ENCODE measurements around the gene TREM2. TPM values are rescaled to one million over a fixed set of nuclear protein-coding genes. Genes with fewer than 3 reads are reported as not detected.
A peak's percentile ranks its signal among the peaks of the same experiment; 100 is the strongest.

TREM2 gene
- polyA plus RNA-seq, 4 donors: 0.16 to 0.81 (median 0.21) TPM; not detected in 1

DNA sequence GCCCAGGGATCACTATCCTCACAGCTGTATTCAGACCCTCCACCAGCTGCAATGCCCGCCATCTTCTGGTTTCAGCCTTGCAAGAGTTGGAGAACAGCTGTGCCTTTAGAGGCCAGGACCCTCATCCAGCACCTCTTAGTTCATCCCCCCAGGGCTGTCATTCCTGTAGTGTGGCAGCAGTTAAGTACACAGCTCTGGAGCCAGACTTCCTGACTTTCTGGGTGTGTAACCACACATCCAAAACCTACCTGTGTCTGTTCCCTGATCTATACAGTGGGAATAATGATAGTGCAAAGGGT lies 452 bp upstream of the TREM2 start:
- DNase-seq (no peak), FAIRE-seq (no peak)
- 86 to 94% (median 89%) methylated on average over 1 of the region's 1 CpG for WGBS, 3 donors
- Histone ChIP-seq H3K9me3 (ENCODE audit: control insufficient read depth in 2 of 2, insufficient read depth in 1 of 2, low read depth in 1 of 2, low read length in 1 of 2) (no peaks in the 10 kb centered on the region), H3K4me1 (ENCODE audit: control insufficient read depth in 3 of 3, insufficient read depth in 2 of 3, low read depth in 1 of 3, low read length in 2 of 3) (no peaks in the 10 kb centered on the region), H3K27ac (ENCODE audit: low read depth in 1 of 3, low read length in 2 of 3) (no peak overlapping the region), H3K27me3 (ENCODE audit: control insufficient read depth in 3 of 3, insufficient read depth in 3 of 3, low read length in 3 of 3) (peaks cover 0 to 3% (median 0%) of the 10 kb centered on the region in 3 donors), H3K4me3 (ENCODE audit: low read depth in 1 of 3, low read length in 3 of 3) (no peak overlapping the region), H3K36me3 (ENCODE audit: control insufficient read depth in 3 of 3, insufficient read depth in 2 of 3, low read depth in 1 of 3, low read length in 3 of 3) (no peaks in the 10 kb centered on the region)

DNA sequence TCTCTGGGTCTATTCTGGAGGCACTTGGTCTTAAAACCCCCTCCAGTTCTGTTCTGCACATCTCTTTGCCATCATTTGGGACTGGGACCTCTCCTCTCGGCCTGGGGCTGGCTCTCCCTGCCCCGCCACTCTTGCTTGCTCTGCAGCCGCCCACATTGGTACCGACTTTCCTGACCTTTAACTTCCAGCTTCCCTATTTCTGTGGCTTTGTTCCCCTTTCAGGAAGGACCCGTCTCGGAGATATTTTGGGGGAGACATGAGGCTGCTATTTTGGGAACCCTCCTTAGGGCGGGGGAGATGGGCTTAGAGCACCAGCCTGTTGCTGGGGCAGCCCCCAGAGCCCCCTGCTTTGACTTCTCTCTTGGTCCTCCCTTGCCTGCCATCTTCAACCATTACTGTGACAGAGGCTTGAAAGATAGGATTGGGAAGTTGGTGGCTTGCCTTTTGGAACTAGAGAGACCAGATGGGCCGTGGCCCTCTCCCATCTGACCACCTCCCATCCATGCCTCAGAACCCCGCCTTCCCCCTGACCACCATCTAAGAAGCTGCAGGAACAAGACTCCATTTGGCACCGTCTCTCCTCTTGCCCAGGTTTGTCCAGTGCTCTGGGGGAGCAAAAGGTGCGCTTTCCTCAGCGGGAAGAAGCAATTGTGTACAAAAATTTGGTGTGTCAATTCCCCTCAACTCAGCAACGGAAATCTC lies 914 bp downstream of the TREM2 start:
- H3K27ac ChIP-seq (ENCODE audit: low read depth in 1 of 3, low read length in 2 of 3): no peak overlapping the region
- DNase-seq (no peak), FAIRE-seq (no peak)
- H3K27me3 ChIP-seq (ENCODE audit: control insufficient read depth in 3 of 3, insufficient read depth in 3 of 3, low read length in 3 of 3): no peaks in the 10 kb centered on the region
- no peaks in the 10 kb centered on the region for H3K36me3 ChIP-seq (ENCODE audit: control insufficient read depth in 3 of 3, insufficient read depth in 2 of 3, low read depth in 1 of 3, low read length in 3 of 3)
- H3K4me1 ChIP-seq (ENCODE audit: control insufficient read depth in 3 of 3, insufficient read depth in 2 of 3, low read depth in 1 of 3, low read length in 2 of 3): no peaks in the 10 kb centered on the region
- WGBS, 3 donors: 62 to 75% (median 62%) methylated on average over 13 of the region's 13 CpGs
- H3K4me3 ChIP-seq (ENCODE audit: low read depth in 1 of 3, low read length in 3 of 3): no peak overlapping the region
- no peaks in the 10 kb centered on the region for H3K9me3 ChIP-seq (ENCODE audit: control insufficient read depth in 2 of 2, insufficient read depth in 1 of 2, low read depth in 1 of 2, low read length in 1 of 2)

DNA sequence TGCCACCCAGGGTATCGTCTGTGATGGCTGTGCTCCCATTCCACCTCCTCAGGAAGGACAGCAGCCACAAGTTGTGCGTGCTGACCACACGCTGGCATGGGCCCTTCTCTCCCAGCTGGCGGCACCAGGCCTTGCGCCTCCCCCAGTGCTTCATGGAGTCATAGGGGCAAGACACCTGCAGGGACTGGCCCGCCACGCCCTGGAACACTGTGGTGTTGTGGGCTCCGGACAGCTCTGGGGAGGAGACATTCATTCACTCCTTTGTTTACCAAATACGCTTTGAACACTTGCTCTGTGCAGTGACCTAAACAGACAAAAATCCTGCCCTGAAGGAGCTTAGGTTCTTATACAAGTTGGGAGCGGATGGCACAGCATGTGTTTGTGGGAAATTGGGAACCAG lies 1.5 kb downstream of the TREM2 start:
- H3K36me3 ChIP-seq (ENCODE audit: control insufficient read depth in 3 of 3, insufficient read depth in 2 of 3, low read depth in 1 of 3, low read length in 3 of 3): no peaks in the 10 kb centered on the region
- FAIRE-seq: no peak
- 85 to 89% (median 87%) methylated on average over 10 of the region's 10 CpGs for whole genome bisulfite sequencing, 3 donors
- no peaks in the 10 kb centered on the region for H3K4me1 ChIP-seq (ENCODE audit: control insufficient read depth in 3 of 3, insufficient read depth in 2 of 3, low read depth in 1 of 3, low read length in 2 of 3)
- H3K4me3 ChIP-seq (ENCODE audit: low read depth in 1 of 3, low read length in 3 of 3): no peak overlapping the region
- H3K27me3 ChIP-seq (ENCODE audit: control insufficient read depth in 3 of 3, insufficient read depth in 3 of 3, low read length in 3 of 3): no peaks in the 10 kb centered on the region
- H3K9me3 ChIP-seq (ENCODE audit: control insufficient read depth in 2 of 2, insufficient read depth in 1 of 2, low read depth in 1 of 2, low read length in 1 of 2): no peaks in the 10 kb centered on the region
- DNase-seq: no peak
- no peak overlapping the region for H3K27ac ChIP-seq (ENCODE audit: low read depth in 1 of 3, low read length in 2 of 3)

DNA sequence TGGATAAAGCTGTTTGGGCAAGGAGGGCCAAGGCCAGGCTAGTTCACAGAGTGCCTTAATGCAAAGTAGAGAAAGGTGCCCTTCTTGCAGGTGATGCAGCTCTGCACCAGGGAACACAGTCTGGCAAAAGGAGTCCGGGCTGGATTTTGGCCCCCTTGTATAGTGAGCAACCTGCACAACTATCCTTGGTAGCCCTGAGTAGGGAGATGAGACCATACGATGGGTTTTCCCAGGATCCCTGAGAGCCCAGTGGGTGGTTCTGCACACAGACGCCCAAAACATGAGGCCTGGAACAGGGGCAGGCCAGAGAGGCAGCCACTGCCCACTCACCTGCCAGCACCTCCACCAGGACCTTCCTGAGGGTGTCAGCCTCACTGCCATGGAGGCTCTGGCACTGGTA lies 2.0 kb downstream of the TREM2 start:
- H3K27me3 ChIP-seq (ENCODE audit: control insufficient read depth in 3 of 3, insufficient read depth in 3 of 3, low read length in 3 of 3): no peaks in the 10 kb centered on the region
- no peak for FAIRE-seq
- no peaks in the 10 kb centered on the region for H3K36me3 ChIP-seq (ENCODE audit: control insufficient read depth in 3 of 3, insufficient read depth in 2 of 3, low read depth in 1 of 3, low read length in 3 of 3)
- H3K27ac ChIP-seq (ENCODE audit: low read depth in 1 of 3, low read length in 2 of 3): no peak overlapping the region
- DNase-seq: no peak
- H3K4me3 ChIP-seq (ENCODE audit: low read depth in 1 of 3, low read length in 3 of 3): no peak overlapping the region
- WGBS, 3 donors: 71 to 83% (median 75%) methylated on average over 3 of the region's 3 CpGs
- H3K4me1 ChIP-seq (ENCODE audit: control insufficient read depth in 3 of 3, insufficient read depth in 2 of 3, low read depth in 1 of 3, low read length in 2 of 3): no peaks in the 10 kb centered on the region
- no peaks in the 10 kb centered on the region for H3K9me3 ChIP-seq (ENCODE audit: control insufficient read depth in 2 of 2, insufficient read depth in 1 of 2, low read depth in 1 of 2, low read length in 1 of 2)

DNA sequence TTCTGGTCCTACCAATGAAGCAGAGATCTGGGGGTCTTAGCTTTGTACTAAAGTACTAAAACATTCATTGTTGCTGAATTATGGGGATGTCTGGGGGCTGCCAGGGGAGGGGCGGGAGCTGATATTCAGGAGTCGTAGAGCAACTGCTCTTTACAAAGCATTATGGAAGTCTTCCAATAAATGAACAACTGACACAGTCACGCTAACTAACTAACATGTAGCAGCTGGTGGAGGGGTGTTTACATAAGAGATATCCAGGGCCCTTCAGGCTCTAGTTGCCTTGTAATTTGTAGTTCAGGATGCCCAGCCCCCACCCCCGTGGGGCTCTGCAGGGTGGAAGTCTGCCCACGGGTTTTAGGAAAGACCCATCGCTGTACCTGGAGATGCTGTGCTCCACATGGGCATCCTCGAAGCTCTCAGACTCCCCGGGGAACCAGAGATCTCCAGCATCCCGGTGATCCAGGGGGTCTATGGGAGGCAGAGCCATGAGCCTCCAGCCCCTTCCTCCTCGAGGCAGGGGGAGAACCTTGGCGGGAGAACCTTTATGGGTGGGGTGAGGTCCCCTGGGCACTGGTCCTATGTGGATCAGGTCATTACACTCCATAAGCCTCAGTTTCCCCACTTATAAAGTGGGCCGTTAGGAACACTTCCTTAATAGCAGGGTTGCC lies 3.4 kb downstream of the TREM2 start:
- FAIRE-seq (no peak), DNase-seq (peak in 1 of 2 donors; percentile 11)
- Histone ChIP-seq H3K9me3 (ENCODE audit: control insufficient read depth in 2 of 2, insufficient read depth in 1 of 2, low read depth in 1 of 2, low read length in 1 of 2) (no peaks in the 10 kb centered on the region), H3K27me3 (ENCODE audit: control insufficient read depth in 3 of 3, insufficient read depth in 3 of 3, low read length in 3 of 3) (no peaks in the 10 kb centered on the region), H3K27ac (ENCODE audit: low read depth in 1 of 3, low read length in 2 of 3) (no peak overlapping the region), H3K36me3 (ENCODE audit: control insufficient read depth in 3 of 3, insufficient read depth in 2 of 3, low read depth in 1 of 3, low read length in 3 of 3) (no peaks in the 10 kb centered on the region), H3K4me3 (ENCODE audit: low read depth in 1 of 3, low read length in 3 of 3) (no peak overlapping the region), H3K4me1 (ENCODE audit: control insufficient read depth in 3 of 3, insufficient read depth in 2 of 3, low read depth in 1 of 3, low read length in 2 of 3) (no peaks in the 10 kb centered on the region)
- 61 to 68% (median 67%) methylated on average over 12 of the region's 12 CpGs for WGBS, 3 donors

DNA sequence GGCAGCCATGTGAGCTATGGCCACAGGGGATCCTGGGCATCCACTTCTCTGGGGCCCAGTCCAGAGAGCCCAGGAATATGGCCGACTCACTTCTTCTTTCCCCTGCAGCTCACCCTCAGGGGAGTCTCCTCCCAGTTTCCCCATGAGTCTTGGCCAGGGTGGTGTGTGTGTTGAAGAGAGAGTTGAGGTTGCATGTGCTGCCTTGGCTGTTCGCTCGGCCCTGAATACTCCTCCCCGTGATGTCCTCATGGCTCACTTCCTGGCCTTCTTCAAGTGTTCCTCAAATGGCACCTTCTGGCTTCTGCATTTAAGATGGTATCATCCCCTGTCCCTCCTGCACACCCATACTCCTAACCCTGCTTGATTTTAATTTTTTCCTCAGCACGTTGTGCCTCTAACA lies 5.6 kb downstream of the TREM2 start:
- Histone ChIP-seq H3K27ac (ENCODE audit: low read depth in 1 of 3, low read length in 2 of 3) (no peak overlapping the region), H3K27me3 (ENCODE audit: control insufficient read depth in 3 of 3, insufficient read depth in 3 of 3, low read length in 3 of 3) (no peaks in the 10 kb centered on the region), H3K4me3 (ENCODE audit: low read depth in 1 of 3, low read length in 3 of 3) (no peak overlapping the region), H3K36me3 (ENCODE audit: control insufficient read depth in 3 of 3, insufficient read depth in 2 of 3, low read depth in 1 of 3, low read length in 3 of 3) (no peaks in the 10 kb centered on the region), H3K9me3 (ENCODE audit: control insufficient read depth in 2 of 2, insufficient read depth in 1 of 2, low read depth in 1 of 2, low read length in 1 of 2) (no peaks in the 10 kb centered on the region), H3K4me1 (ENCODE audit: control insufficient read depth in 3 of 3, insufficient read depth in 2 of 3, low read depth in 1 of 3, low read length in 2 of 3) (no peaks in the 10 kb centered on the region)
- FAIRE-seq (no peak), DNase-seq (no peak)
- 78 to 87% (median 86%) methylated on average over 5 of the region's 5 CpGs for WGBS, 3 donors

DNA sequence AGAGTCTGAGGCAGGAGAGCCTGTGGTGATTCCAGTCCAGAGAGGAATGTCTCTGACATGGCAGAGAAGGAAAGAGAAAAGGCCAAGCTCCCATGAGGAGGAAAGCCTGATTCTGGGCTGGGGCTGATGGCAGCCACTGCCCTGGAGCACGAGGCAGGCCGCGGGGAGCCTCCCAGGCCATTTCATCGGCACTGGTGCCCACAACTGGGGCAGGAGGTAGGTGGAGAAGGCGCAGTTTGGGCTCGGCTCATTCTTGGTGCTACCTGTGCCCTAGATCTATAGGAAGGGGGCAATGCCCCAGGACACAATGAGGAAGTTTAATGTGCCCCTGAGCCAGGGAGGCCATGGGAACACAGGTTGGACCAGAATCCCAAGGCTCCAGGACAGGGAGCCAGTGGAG lies 6.1 kb downstream of the TREM2 start:
- 84 to 95% (median 94%) methylated on average over 6 of the region's 6 CpGs for WGBS, 3 donors
- Histone ChIP-seq H3K4me1 (ENCODE audit: control insufficient read depth in 3 of 3, insufficient read depth in 2 of 3, low read depth in 1 of 3, low read length in 2 of 3) (no peaks in the 10 kb centered on the region), H3K4me3 (ENCODE audit: low read depth in 1 of 3, low read length in 3 of 3) (no peak overlapping the region), H3K36me3 (ENCODE audit: control insufficient read depth in 3 of 3, insufficient read depth in 2 of 3, low read depth in 1 of 3, low read length in 3 of 3) (no peaks in the 10 kb centered on the region), H3K27ac (ENCODE audit: low read depth in 1 of 3, low read length in 2 of 3) (no peak overlapping the region), H3K9me3 (ENCODE audit: control insufficient read depth in 2 of 2, insufficient read depth in 1 of 2, low read depth in 1 of 2, low read length in 1 of 2) (no peaks in the 10 kb centered on the region), H3K27me3 (ENCODE audit: control insufficient read depth in 3 of 3, insufficient read depth in 3 of 3, low read length in 3 of 3) (no peaks in the 10 kb centered on the region)
- no peak for FAIRE-seq
- no peak for DNase-seq

DNA sequence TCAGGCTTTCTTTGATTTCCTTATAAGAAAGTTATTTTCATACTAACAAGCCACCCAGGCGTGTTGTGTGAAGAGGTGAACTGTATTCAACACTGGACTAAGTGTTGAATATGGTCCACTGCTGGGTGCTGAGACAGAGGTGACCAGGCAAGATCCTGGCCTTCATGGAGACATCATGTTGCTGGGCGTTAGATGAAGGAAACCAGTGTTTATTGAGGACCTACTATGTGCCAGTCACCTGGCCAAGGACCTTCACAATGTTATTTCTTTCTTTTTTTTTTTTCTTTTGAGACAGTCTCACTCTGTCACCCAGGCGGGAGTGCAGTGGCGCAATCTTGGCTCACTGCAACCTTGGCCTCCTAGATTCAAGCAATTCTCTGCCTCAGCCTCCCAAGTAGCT lies 6.9 kb downstream of the TREM2 start:
- DNase-seq (no peak), FAIRE-seq (no peak)
- H3K36me3 ChIP-seq (ENCODE audit: control insufficient read depth in 3 of 3, insufficient read depth in 2 of 3, low read depth in 1 of 3, low read length in 3 of 3): no peaks in the 10 kb centered on the region
- no peaks in the 10 kb centered on the region for H3K9me3 ChIP-seq (ENCODE audit: control insufficient read depth in 2 of 2, insufficient read depth in 1 of 2, low read depth in 1 of 2, low read length in 1 of 2)
- no peak overlapping the region for H3K27ac ChIP-seq (ENCODE audit: low read depth in 1 of 3, low read length in 2 of 3)
- WGBS, 3 donors: 83 to 91% (median 90%) methylated on average over 4 of the region's 4 CpGs
- H3K4me1 ChIP-seq (ENCODE audit: control insufficient read depth in 3 of 3, insufficient read depth in 2 of 3, low read depth in 1 of 3, low read length in 2 of 3): no peaks in the 10 kb centered on the region
- no peaks in the 10 kb centered on the region for H3K27me3 ChIP-seq (ENCODE audit: control insufficient read depth in 3 of 3, insufficient read depth in 3 of 3, low read length in 3 of 3)
- no peak overlapping the region for H3K4me3 ChIP-seq (ENCODE audit: low read depth in 1 of 3, low read length in 3 of 3)
